Right cardiac atrium (tissue), 5 donors: ENCODE results near the gene TBXA2R. TPM values are rescaled to one million over a fixed set of nuclear protein-coding genes. Genes with fewer than 3 reads are reported as not detected.
A peak's percentile ranks its signal among the peaks of the same experiment; 100 is the strongest.

Experiments
- ATAC-seq, 2 donors: fragments of 200-7000 bp; cut with Tn5 transposase; one replicate each; pipeline versions ENCODE4 v1.8.0 to v1.9.1; 2020; ENCODE audit warnings: moderate library complexity in 2 of 2, mild to moderate bottlenecking in 1 of 2
- DNase-seq, 3 donors: peaks; one replicate each; pipeline ENCODE4 v3.0.0-alpha.2; 2020
- H3K27ac ChIP-seq: one replicate; pipeline ENCODE4 v1.5.1; 2013; ENCODE audit warnings: mild to moderate bottlenecking, low read length, control low read depth, moderate library complexity
- H3K27me3 ChIP-seq: one replicate; pipeline ENCODE4 v1.6.1; 2013; ENCODE audit not compliant: control insufficient read depth, insufficient read depth
- H3K4me1 ChIP-seq: one replicate; pipeline ENCODE4 v1.6.1; 2013; ENCODE audit warnings: low read length; ENCODE audit not compliant: control insufficient read depth, insufficient read depth
- H3K4me3 ChIP-seq: one replicate; pipeline ENCODE4 v1.5.1; 2013; ENCODE audit warnings: low read length, control low read depth
- H3K9me3 ChIP-seq: one replicate; pipeline ENCODE4 v1.6.1; 2013; ENCODE audit warnings: low read length; ENCODE audit not compliant: control insufficient read depth
- WGBS: extraction: QIAGEN DNeasy Blood & Tissue Kit; methylation state at CpG from one replicate; pipeline ENCODE4 v1.1.7; 2013; 5-methylcytosine and 5-hydroxymethylcytosine counted together
- intact Hi-C, 4 donors: fragments of 100-400 bp; cut with DNase I; formaldehyde crosslinking; loops; one replicate each; pipeline versions ENCODE4 v1.11.0 to v1.14.0; 2022 to 2023
- polyA plus RNA-seq: library from polyadenylated mRNA; stranded (reverse); fragments of 200-250 nt; gene quantifications from one replicate; pipeline ENCODE4 v1.2.3, GENCODE V29; 2013
- total RNA-seq, 4 donors: library from RNA; stranded (reverse); fragmentation: NEBNext Ultra II Directional; extraction: Animal tissue kit (Norgen Biotek cat#: 25700); gene quantifications; one replicate each; pipeline ENCODE4 v1.2.1, GENCODE V29; 2021
- donor health status: healthy with polysubstance abuse.
- donor health status: DM: no; HTN: yes; CAD: no.
- donor health status: DM: no; HTN: no; CAD: no.
- donor health status: DM: no; HTN: yes; CAD: no; lungs with severe emphysema.
- donor health status: DM: yes; HTN: yes; CAD: no.

TBXA2R gene
- total and polyA plus RNA-seq, 5 donors: 1.3 to 2.2 (median 2.0) TPM

DNA sequence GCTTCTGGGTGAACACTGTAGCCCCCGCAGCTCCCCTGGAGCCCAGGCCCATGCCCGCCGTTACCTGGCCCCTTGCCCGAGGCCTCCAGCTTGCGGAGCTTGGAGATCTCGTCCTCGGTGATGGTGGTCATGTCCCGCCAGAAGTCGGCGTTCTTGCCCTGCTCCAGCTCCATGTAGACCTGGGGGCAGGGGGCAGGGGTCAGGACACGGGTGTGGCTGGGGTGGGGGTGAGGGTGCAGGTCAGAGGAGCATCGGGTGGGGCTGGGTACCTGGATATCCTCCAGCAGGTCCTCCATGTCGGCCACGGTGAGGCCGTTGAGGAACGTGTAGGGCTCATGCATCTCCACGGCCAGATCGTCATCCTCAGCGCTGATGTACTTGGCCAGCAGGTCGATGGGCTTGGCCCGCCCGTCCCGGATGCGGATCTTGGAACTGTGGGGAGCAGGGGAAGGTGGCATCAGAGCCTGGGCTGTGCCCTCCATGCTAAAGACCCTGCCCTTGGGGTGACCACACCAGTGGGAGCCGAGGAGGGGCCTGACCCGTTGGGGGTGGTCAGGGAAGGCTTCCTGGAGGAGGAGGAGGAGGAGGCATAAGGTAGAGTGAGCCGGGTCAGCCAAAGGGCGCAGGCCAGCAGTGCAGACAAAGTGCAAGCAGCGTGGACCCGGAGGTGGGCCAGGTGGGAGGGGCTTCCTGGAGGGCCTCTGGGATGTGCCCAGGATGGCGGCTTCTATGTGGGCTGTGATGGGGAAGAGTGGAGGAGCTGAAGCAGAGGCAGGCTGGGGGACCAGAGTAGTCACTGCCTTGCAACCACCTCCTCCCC is 12.3 kb upstream of the TBXA2R start:
- H3K4me1 ChIP-seq: no peaks in the 10 kb centered on the region
- no peak overlapping the region for H3K27ac ChIP-seq
- DNase-seq (peak in 2 of 3 donors; percentile 23 to 55), ATAC-seq (peak in 1 of 2 donors; percentile 7)
- H3K4me3 ChIP-seq: no peak overlapping the region
- 84% methylated on average over 31 of the region's 31 CpGs for WGBS
- H3K9me3 ChIP-seq: no peaks in the 10 kb centered on the region
- no peaks in the 10 kb centered on the region for H3K27me3 ChIP-seq
- intact Hi-C loops: loop anchor here in 3 of 4 donors (5.0 to 10.0 kb wide), 3 partner anchors 72 to 314 kb away; no protein-coding TSS in a partner anchor

DNA sequence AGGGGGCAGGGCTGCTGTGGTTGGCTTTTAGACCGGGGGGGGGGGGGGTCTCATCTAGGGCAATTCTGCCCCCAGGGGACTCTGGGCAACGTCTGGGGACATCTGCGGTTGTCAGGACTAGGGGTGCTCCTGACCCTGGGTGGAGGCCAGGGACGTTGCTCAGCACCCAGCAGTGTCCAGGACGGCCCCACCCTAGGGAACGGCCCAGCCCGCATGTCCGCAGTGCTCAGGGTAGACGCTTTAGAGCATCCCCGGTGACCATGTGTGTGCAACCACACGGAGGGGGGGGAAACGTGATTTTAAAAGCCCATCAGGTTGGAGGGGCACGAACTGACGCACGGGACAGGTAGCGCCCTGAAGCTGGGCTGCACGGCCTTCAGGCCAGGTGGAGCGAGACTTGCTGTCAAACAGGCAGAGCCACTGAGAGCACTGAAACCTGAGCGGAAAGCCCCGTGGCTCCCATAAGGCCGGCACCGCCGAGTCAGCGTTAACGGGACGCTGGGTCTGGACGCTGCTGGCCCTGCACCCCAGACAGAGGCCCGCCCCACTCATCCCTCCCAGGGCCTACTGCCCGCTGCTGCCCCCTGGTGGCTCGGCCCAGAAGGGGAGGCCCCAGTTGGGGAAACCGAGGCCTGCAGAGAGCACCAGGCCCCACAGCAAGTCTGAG is 11.6 kb upstream of the TBXA2R start:
- no peaks in the 10 kb centered on the region for H3K27me3 ChIP-seq
- peak; percentile 84 to 93 (median 92) for DNase-seq
- H3K4me3 ChIP-seq: no peak overlapping the region
- no peak overlapping the region for H3K27ac ChIP-seq
- no peaks in the 10 kb centered on the region for H3K4me1 ChIP-seq
- intact Hi-C loops: loop anchor here in 3 of 4 donors (5.0 to 10.0 kb wide), 3 partner anchors 71 to 313 kb away; no protein-coding TSS in a partner anchor
- peak; percentile 84 to 85 for ATAC-seq
- no peaks in the 10 kb centered on the region for H3K9me3 ChIP-seq
- WGBS: 36% methylated on average over 31 of the region's 31 CpGs

DNA sequence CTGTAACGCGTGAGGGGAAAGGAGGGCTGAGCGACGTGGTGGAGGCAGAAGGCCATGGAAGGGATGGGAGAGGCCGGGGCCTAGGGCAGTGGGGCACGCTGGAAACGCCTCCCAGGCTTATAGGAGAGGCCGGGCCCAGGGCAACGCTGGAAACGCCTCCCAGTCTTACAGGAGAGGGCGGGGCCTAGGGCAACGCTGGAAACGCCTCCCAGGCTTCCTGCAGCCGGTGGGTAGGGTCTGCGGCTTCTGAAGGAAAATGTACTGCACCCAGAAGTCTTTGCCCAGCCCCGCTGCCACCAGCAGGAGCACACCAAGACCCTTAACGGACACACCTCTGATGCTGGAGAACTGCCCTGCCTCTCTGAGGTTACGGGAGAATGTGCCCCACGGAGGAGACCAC is 10.8 kb upstream of the TBXA2R start:
- Histone ChIP-seq H3K9me3 (no peaks in the 10 kb centered on the region), H3K27me3 (no peaks in the 10 kb centered on the region), H3K4me3 (no peak overlapping the region), H3K4me1 (no peaks in the 10 kb centered on the region), H3K27ac (no peak overlapping the region)
- peak; percentile 2 to 41 for ATAC-seq
- intact Hi-C loops: loop anchor here in 3 of 4 donors (5.0 to 10.0 kb wide), 3 partner anchors 70 to 313 kb away; no protein-coding TSS in a partner anchor
- DNase-seq: peak in 2 of 3 donors; percentile 42 to 61
- 52% methylated on average over 19 of the region's 19 CpGs for WGBS

DNA sequence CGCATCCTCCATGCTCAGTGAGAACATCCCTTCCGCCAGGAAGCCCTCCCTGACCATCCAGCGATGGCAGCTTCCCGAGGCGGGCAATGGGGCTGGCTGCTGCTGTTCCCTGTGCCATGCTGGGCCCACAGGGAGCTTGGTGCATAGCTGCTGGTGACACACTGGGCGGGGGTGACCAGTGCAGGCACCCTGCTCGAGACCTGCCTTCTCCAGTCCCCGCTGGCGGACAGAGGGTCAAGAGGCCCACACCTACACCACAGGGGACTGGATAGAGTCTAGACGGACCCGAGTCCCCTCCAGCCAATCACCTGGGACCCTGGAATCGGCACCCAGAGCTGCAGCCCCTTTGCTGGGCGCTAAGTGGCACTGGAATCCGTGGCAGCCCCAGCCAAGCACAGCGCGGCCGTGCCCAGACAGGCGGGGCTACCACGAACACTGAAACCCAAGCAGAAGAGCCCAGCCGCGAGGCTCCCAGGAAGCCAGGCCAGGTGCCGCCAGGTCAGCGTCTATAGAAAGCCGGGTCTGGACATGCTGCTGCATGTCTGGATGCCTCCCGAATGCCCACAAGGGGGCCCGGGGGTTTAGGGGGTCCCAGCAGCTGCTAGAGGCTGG is 9.0 kb upstream of the TBXA2R start:
- ATAC-seq: no peak
- H3K27ac ChIP-seq: no peak overlapping the region
- no peaks in the 10 kb centered on the region for H3K4me1 ChIP-seq
- peak in 2 of 3 donors; percentile 40 to 64 for DNase-seq
- WGBS: 93% methylated on average over 26 of the region's 26 CpGs
- H3K4me3 ChIP-seq: no peak overlapping the region
- intact Hi-C loops: loop anchor here in 3 of 4 donors (5.0 to 10.0 kb wide), 3 partner anchors 68 to 311 kb away; no protein-coding TSS in a partner anchor
- H3K9me3 ChIP-seq: no peaks in the 10 kb centered on the region
- H3K27me3 ChIP-seq: no peaks in the 10 kb centered on the region

DNA sequence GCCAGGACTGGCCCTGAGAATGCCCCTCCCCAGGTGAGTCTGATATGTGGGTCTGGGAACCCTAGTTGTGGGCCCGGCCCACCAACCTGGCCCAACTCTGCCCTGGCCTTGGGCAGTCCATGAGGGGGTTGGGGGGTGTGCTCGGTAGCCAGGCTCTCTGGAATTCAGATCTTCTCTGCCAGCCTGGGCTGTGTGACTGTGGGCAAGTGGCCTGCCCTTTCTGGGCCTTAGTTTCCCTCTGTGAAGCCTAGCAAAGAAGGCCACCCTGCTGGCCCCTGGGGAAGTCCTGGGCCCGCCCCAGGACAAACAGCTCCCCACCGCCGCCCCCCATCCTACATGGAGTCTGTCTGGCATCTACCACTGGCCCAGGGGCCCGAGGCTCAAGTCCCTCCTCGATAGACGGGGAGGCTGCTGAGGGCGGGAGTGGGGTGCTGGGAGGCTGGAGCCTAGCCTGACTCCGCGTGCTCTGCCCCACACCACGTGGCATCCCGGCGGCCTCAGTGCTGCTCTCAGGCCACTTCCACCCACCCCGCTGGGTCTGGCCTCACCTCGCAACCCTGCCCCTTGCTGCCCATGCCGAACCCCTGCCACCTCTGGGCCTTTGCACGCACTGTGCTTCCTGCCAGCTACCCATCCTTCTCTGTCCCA is 8.3 kb upstream of the TBXA2R start:
- DNase-seq: peak in 2 of 3 donors; percentile 15 to 55
- no peaks in the 10 kb centered on the region for H3K27me3 ChIP-seq
- H3K4me1 ChIP-seq: no peaks in the 10 kb centered on the region

DNA sequence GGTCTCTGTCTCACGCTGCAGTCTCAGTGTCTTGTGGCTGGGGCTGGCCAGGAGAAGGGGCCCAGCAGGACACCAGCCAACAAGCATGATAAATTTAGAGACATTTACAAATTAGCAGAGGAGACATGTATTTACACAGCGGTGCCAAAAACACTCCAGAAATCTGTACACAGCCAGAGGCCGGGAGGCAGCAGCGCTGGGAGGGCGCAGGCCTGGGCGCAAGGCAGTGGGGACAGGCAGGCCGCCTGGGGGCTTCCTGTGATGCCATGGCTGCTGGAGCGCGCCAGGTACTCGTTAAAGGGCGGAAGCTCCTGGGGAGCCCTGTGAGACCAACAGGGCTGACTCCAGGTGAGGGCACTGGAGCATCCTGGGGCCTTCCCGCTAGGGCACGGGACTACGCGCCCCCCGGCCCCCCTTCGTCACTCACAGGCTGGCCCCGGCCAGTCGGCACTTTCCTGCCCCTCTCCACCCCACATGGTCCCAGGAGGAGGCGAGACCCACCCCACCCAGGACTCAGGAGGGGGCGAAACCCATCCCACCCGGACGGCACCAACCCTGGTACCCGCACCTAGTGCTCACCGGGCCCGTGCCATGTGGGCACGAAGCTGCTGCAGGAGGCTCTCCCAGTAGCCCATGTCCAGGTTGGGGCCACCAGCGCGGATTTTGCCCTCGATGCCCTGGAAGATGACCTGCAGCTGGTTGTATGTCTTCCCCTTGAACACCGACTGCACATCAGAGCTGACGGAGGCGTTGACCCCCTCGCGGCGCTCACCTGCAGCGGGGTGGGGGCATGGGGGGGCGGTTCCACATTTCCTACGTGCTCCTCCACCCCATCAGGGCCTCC is 7.4 kb upstream of the TBXA2R start:
- Histone ChIP-seq H3K4me3 (no peak overlapping the region), H3K9me3 (no peaks in the 10 kb centered on the region), H3K4me1 (no peaks in the 10 kb centered on the region), H3K27me3 (no peaks in the 10 kb centered on the region), H3K27ac (no peak overlapping the region)
- WGBS: 85% methylated on average over 39 of the region's 39 CpGs
- ATAC-seq (no peak), DNase-seq (peak in 2 of 3 donors; percentile 11 to 66)
- intact Hi-C loops: loop anchor here in 1 of 4 donors (10.0 kb wide), 2 partner anchors 69 to 309 kb away; no protein-coding TSS in a partner anchor

More for the DNA sequence above, 8.3 kb upstream of the TBXA2R start:
- 88% methylated on average over 18 of the region's 18 CpGs for WGBS
- H3K9me3 ChIP-seq: no peaks in the 10 kb centered on the region
- intact Hi-C loops: loop anchor here in 3 of 4 donors (5.0 to 10.0 kb wide), 3 partner anchors 68 to 310 kb away; no protein-coding TSS in a partner anchor
- H3K27ac ChIP-seq: no peak overlapping the region
- H3K4me3 ChIP-seq: no peak overlapping the region
- no peak for ATAC-seq

DNA sequence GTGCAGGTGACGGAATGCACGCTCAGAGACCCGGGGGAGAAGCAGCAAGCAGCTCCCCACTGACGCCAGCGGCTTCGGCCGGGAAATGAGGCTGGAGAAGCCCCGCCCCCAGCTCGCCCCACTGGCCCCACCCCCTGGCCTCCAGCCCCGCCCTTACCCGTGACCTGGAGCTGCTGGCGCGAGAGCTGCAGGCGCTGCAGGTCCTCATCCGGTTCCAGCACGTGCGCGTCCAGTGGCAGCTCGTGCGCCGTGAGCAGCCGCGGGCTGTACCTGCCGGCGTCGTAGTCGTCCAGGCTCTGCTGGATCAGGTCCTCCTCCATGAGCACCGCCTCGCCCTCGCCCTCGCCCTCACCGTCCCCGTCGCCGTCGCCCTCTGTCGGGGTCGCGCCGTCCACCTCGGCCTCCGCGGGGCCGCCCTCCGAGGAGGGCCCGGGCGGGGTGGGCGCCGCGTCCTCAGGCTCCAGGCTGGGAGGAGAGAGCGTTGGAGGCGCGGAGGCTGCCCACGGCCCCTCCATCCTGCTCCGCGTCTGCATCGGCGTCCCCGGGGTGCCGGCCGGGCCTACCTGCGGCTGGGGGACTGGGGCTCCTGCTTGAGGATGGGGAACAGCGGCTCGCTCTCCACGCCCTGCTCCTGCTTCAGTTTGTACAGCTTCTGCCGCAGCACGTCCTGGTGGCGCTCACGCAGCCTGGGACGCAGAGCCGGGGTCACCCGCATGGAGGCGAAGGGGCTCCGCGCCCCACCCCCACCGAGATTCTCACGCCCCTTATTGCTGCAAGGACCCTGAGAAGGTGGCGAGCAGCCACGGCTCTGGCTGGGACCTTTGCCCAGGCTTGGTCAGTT is 6.4 kb upstream of the TBXA2R start:
- H3K27ac ChIP-seq: no peak overlapping the region
- H3K4me3 ChIP-seq: no peak overlapping the region
- H3K4me1 ChIP-seq: no peaks in the 10 kb centered on the region
- H3K9me3 ChIP-seq: no peaks in the 10 kb centered on the region
- intact Hi-C loops: loop anchor here in 1 of 4 donors (10.0 kb wide), 2 partner anchors 68 to 308 kb away; no protein-coding TSS in a partner anchor
- peak in 2 of 3 donors; percentile 23 to 63 for DNase-seq
- no peaks in the 10 kb centered on the region for H3K27me3 ChIP-seq
- 85% methylated on average over 79 of the region's 79 CpGs for WGBS
- ATAC-seq: no peak

DNA sequence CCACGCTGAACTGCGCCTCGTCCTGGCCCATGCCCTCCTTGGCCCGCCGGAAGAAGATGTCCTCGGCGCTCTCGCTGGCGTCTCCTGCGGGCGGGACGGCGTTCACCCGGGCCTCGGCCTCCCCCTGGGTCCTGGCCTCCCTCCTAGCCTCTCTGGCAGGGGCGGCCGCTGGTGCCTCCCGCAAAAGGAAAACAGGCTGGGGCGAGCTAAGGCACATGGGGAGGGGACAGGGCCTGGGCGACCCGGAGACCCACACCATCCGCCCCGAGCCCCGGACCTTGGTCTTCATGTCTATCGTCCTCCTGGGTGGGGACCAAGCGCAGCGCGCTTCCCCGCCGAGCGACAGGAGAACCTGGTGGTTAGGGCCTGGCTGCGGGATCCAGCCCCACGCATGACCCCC is 5.7 kb upstream of the TBXA2R start:
- 96% methylated on average over 33 of the region's 33 CpGs for WGBS
- no peak overlapping the region for H3K4me3 ChIP-seq
- intact Hi-C loops: loop anchor here in 1 of 4 donors (10.0 kb wide), 2 partner anchors 68 to 308 kb away; no protein-coding TSS in a partner anchor
- H3K9me3 ChIP-seq: no peaks in the 10 kb centered on the region
- H3K4me1 ChIP-seq: peaks cover 3% of the 10 kb centered on the region
- ATAC-seq (no peak), DNase-seq (peak in 2 of 3 donors; percentile 19 to 61)
- no peak overlapping the region for H3K27ac ChIP-seq
- no peaks in the 10 kb centered on the region for H3K27me3 ChIP-seq

DNA sequence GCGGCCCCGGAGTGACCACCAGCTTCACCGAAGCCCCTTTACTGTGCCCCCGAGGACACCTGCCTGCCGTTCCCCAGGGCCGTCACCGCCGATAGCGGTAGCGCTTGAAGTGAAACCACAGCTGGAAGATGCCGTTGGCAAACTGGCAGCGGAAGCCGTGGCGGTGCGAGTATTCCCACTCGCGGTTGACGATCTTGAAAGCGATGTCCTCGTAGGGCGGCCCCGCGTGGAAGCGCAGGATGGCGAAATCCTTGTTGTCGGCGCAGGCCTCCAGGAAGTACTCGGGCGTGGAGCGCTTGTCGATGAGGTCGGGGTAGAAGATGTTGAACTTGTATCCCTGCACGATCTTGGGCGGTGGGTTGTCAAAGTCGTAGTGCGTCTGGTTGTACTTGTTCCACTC is 5.2 kb upstream of the TBXA2R start:
- Histone ChIP-seq H3K4me1 (peaks cover 3% of the 10 kb centered on the region), H3K27ac (no peak overlapping the region), H3K27me3 (no peaks in the 10 kb centered on the region), H3K4me3 (no peak overlapping the region), H3K9me3 (no peaks in the 10 kb centered on the region)
- DNase-seq: peak; percentile 13 to 59 (median 53)
- no peak for ATAC-seq
- WGBS: 93% methylated on average over 36 of the region's 36 CpGs
- intact Hi-C loops: loop anchor here in 1 of 4 donors (10.0 kb wide), 2 partner anchors 67 to 307 kb away; no protein-coding TSS in a partner anchor
